Prostate gland (tissue), 2 donors: Measurements from ENCODE around the gene ITIH1. TPM values are rescaled to one million over a fixed set of nuclear protein-coding genes. Genes with fewer than 3 reads are reported as not detected.

ENCODE experiments used
- DNase-seq: peaks from one replicate; pipeline ENCODE4 v3.0.0-alpha.2; 2019; ENCODE audit warnings: low spot score
- H3K27ac ChIP-seq, 2 donors: fragments of 200-600 bp; sonication (generic); 2 replicates each; pipeline ENCODE4 v1.5.1; 2017 to 2019
- H3K27me3 ChIP-seq: fragments of 200-600 bp; sonication (generic); replicated peaks from 2 replicates; pipeline ENCODE4 v1.5.1; 2019; ENCODE audit not compliant: insufficient read depth
- H3K36me3 ChIP-seq, 2 donors: fragments of 200-600 bp; sonication (generic); 1 replicate in 1 of 2; 2 replicates in 1 of 2; pipeline versions ENCODE4 v1.5.1 to v1.8.1; 2017 to 2019
- H3K4me1 ChIP-seq: fragments of 200-600 bp; sonication (generic); replicated peaks from 2 replicates; pipeline ENCODE4 v1.5.1; 2019
- H3K4me3 ChIP-seq, 2 donors: fragments of 200-600 bp; sonication (generic); 2 replicates each; pipeline ENCODE4 v1.5.1; 2017 to 2019
- H3K9me3 ChIP-seq: fragments of 200-600 bp; sonication (generic); 2 replicates; pipeline ENCODE4 v1.5.1; 2017
- CTCF ChIP-seq, 4 experiments: fragments of 200-600 bp in 2 of 4; fragments of 450-650 bp in 2 of 4; sonication (generic) in 2 of 4; IDR thresholded peaks; 1 replicate in 3 of 4; 2 replicates in 1 of 4; pipeline ENCODE4 v1.5.1; 2016 to 2019; ENCODE audit warnings: antibody characterized with exemption in 4 of 4, mild to moderate bottlenecking in 2 of 4, moderate library complexity in 2 of 4
- POLR2A ChIP-seq: fragments of 450-650 bp; IDR thresholded peaks from one replicate; pipeline ENCODE4 v1.6.1; 2016; ENCODE audit warnings: antibody characterized with exemption, mild to moderate bottlenecking
- POLR2AphosphoS5 ChIP-seq: sonication (generic); formaldehyde crosslinking; IDR thresholded peaks from one replicate; pipeline ENCODE4 v1.6.1; 2017; ENCODE audit warnings: antibody characterized with exemption
- WGBS: methylation state at CpG from one replicate; pipeline ENCODE4 v1.1.5; 2018; 5-methylcytosine and 5-hydroxymethylcytosine counted together
- intact Hi-C: fragments of 100-400 bp; cut with DNase I; formaldehyde crosslinking; loops from one replicate; pipeline ENCODE4 v1.14.2; 2022
- total RNA-seq, 2 donors: library from RNA; depleted of rRNA; stranded (reverse); fragments of >200 nt; gene quantifications; one replicate each; pipeline ENCODE4 v1.1.0, GENCODE V29; 2016

Gene ITIH1
- total RNA-seq, 2 donors from 2014 or later, result 3.5 TPM; not detected in 1

DNA sequence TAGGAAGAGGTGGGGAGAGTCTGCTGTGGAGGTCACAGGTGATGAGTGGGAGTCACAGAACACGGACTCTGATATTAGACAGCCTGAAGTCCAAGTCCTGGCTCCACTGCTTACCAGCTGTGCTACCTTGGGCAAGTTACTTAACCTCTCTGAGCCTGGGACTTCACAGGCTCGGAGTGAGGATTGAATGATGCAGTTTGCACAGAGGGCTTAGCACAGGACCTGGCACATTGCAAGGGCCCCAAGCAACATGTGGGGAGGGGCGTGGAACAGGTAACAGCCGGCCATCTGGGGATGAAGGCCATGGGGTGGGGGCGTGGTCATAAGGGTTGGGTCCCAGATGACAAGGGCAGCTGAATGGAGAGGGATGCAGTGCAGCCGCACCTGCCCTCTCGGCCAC lies 12.9 kb downstream of the ITIH1 start:
- no peaks in the 10 kb centered on the region for H3K4me1 ChIP-seq
- H3K27ac ChIP-seq, result no peak overlapping the region
- TF ChIP-seq POLR2AphosphoS5, result no peak
- TF ChIP-seq CTCF (IDR thresholded peaks at IDR 0.05), result no peak
- TF ChIP-seq POLR2A, result no peak
- no peaks in the 10 kb centered on the region for H3K9me3 ChIP-seq
- no peak overlapping the region for H3K4me3 ChIP-seq
- no peaks in the 10 kb centered on the region for H3K36me3 ChIP-seq
- WGBS, result 86% methylated on average over 7 of the region's 7 CpGs
- no peak for DNase-seq
- no peaks in the 10 kb centered on the region for H3K27me3 ChIP-seq
- intact Hi-C loops, result no loop called here

GRCh38 chr3:52790741-52791140 lies 13.3 kb downstream of the ITIH1 start:
- DNase-seq, result no peak
- intact Hi-C loops, result no loop called here
- H3K4me1 ChIP-seq, result no peaks in the 10 kb centered on the region
- WGBS, result 92% methylated on average over 13 of the region's 13 CpGs
- H3K27me3 ChIP-seq, result no peaks in the 10 kb centered on the region
- H3K36me3 ChIP-seq, result no peaks in the 10 kb centered on the region
- TF ChIP-seq POLR2AphosphoS5 (no peak), POLR2A (no peak), CTCF (IDR thresholded peaks at IDR 0.05) (no peak)
- H3K27ac ChIP-seq, result no peak overlapping the region
- no peak overlapping the region for H3K4me3 ChIP-seq
- H3K9me3 ChIP-seq, result no peaks in the 10 kb centered on the region

DNA sequence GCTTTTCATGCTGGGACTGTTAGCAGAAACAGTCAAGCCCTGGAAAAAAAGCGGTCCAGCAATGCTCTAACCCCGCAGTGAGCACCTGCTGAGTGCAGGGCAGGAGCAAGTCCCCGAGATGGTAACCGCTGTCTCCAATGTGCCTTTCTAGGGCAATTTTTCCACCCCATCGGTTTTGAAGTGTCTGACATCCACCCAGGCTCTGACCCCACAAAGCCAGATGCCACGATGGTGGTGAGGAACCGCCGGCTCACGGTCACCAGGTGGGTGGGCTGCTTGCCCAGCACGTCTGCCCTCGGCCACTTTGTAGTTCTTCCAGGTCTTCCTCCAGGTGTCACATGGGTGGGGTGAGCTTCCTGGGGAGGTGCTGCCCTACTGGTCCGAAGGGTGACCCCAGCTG lies 14.0 kb downstream of the ITIH1 start:
- Histone ChIP-seq H3K27me3 (no peaks in the 10 kb centered on the region), H3K27ac (no peak overlapping the region), H3K9me3 (no peaks in the 10 kb centered on the region), H3K36me3 (no peaks in the 10 kb centered on the region), H3K4me1 (no peaks in the 10 kb centered on the region), H3K4me3 (no peak overlapping the region)
- 80% methylated on average over 12 of the region's 12 CpGs for WGBS
- intact Hi-C loops, result no loop called here
- no peak for DNase-seq
- TF ChIP-seq POLR2AphosphoS5, result no peak
- no peak for TF ChIP-seq POLR2A
- no peak for TF ChIP-seq CTCF (IDR thresholded peaks at IDR 0.05)

DNA sequence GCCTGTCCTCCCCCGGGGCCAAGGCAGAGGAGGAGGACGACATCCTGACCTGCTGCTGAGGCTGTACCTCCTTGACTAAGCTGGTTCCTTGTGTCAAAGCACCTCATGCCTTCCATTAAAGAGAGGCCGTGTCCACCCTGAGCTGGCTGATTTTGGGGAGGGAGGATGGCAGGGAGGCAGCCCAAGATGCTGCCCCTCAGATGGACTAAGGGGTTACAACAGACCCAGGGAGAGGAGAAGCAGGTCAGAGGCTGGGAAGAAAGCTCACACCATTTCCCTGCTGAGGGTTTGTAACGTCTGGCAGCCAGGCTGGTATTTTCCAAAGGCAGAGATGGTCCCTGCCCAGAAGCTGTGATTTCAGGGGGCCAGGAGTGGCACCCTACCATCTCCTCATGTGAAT lies 14.5 kb downstream of the ITIH1 start:
- no peaks in the 10 kb centered on the region for H3K36me3 ChIP-seq
- H3K9me3 ChIP-seq, result no peaks in the 10 kb centered on the region
- no peak overlapping the region for H3K27ac ChIP-seq
- DNase-seq, result no peak
- WGBS, result 88% methylated on average over 4 of the region's 4 CpGs
- TF ChIP-seq CTCF (IDR thresholded peaks at IDR 0.05) (no peak), POLR2AphosphoS5 (no peak), POLR2A (no peak)
- H3K4me1 ChIP-seq, result no peaks in the 10 kb centered on the region
- intact Hi-C loops, result no loop called here
- no peaks in the 10 kb centered on the region for H3K27me3 ChIP-seq
- H3K4me3 ChIP-seq, result no peak overlapping the region

GRCh38 chr3:52792413-52792812 lies 15.0 kb downstream of the ITIH1 start:
- WGBS, result 86% methylated on average over 7 of the region's 7 CpGs
- intact Hi-C loops, result no loop called here

More at GRCh38 chr3:52792413-52792812, 15.0 kb downstream of the ITIH1 start:
- Histone ChIP-seq H3K4me1 (no peaks in the 10 kb centered on the region), H3K4me3 (no peak overlapping the region), H3K27me3 (no peaks in the 10 kb centered on the region), H3K9me3 (no peaks in the 10 kb centered on the region), H3K36me3 (no peaks in the 10 kb centered on the region), H3K27ac (no peak overlapping the region)
- DNase-seq, result no peak
- TF ChIP-seq POLR2A (no peak), POLR2AphosphoS5 (no peak), CTCF (IDR thresholded peaks at IDR 0.05) (no peak)
